HL-60 (cell line): ENCODE data around the gene NUP98.

Experiments
- CTCF ChIP-seq: IDR thresholded peaks from one replicate; pipeline ENCODE4 v1.5.1; 2011; ENCODE audit warnings: low read length, control low read depth, inconsistent platforms; ENCODE audit not compliant: insufficient read depth
- SPI1 ChIP-seq: IDR thresholded peaks from 2 replicates; pipeline ENCODE4 v1.6.1; 2012; ENCODE audit warnings: low read depth, mild to moderate bottlenecking, borderline replicate concordance

DNA sequence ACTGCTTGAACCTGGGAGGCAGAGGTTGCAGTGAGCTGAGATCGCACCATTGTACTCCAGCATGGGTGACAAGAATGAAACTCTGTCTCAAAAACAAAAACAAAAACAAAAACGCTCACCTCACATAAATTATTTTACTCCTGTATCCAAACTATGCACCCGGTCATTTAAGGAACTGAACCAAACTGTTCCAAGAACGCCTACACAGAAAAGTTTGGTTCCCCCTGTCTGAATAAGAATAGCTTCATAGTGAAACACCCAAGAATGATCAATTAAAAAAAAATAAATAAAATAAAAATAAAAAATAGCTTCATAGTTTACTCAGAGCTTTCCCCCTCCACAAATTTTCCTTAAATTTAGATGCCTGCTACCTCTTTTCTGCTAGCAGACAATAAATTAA is 13.7 kb downstream of the NUP98 start:
- TF ChIP-seq CTCF (no peak), SPI1 (peak; percentile 10; the same call in 1 of the 2 replicates)
